H1 (cell line): Measurements from ENCODE around the gene SIX3. TPM values are rescaled to one million over a fixed set of nuclear protein-coding genes. Genes with fewer than 3 reads are reported as not detected.

Experiments used
- CTCF ChIA-PET: fragments of 300-600 bp; sonication (Branson Sonifier 250); formaldehyde crosslinking; loops from one replicate; lab custom pipeline; 2021; ENCODE audit not compliant: partially characterized antibody; lab: Charles Lee
- POLR2A ChIA-PET: fragments of 300-600 bp; sonication (Branson Sonifier 250); formaldehyde crosslinking; loops from one replicate; lab custom pipeline; 2021; ENCODE audit warnings: inconsistent platforms; ENCODE audit not compliant: partially characterized antibody; lab: Charles Lee
- DNase-seq, 2 experiments: peaks; one replicate each; pipeline versions ENCODE4 v3.0.0 to v3.0.0-alpha.2; 2010 to 2022; ENCODE audit warnings: low spot score in 2 of 2, low read depth in 1 of 2, mixed read lengths in 1 of 2
- FAIRE-seq: peaks from 2 replicates; lab custom pipeline; 2011; peaks lifted over from hg19 to GRCh38; lab: Jason Lieb, UNC
- H2AFZ ChIP-seq: 2 replicates; pipeline ENCODE4 v1.8.1; 2012; ENCODE audit warnings: low read length, inconsistent platforms
- H2AK5ac ChIP-seq: 2 replicates; pipeline ENCODE4 v1.6.1; 2013; ENCODE audit warnings: low read depth, low read length
- H2BK120ac ChIP-seq: replicated peaks from 2 replicates; pipeline ENCODE3; 2013; ENCODE audit warnings: low read depth, low read length, inconsistent platforms
- H2BK12ac ChIP-seq: 2 replicates; pipeline ENCODE4 v1.6.1; 2013; ENCODE audit warnings: low read depth, low read length
- H2BK15ac ChIP-seq: 2 replicates; pipeline ENCODE4 v1.6.1; 2013; ENCODE audit warnings: low read length
- H2BK20ac ChIP-seq: 2 replicates; pipeline ENCODE4 v1.6.1; 2013; ENCODE audit warnings: low read length
- H2BK5ac ChIP-seq: 2 replicates; pipeline ENCODE4 v1.6.1; 2013; ENCODE audit warnings: low read depth, low read length
- H3K14ac ChIP-seq: 2 replicates; pipeline ENCODE4 v1.6.1; 2013; ENCODE audit warnings: inconsistent platforms; ENCODE audit not compliant: insufficient read length
- H3K18ac ChIP-seq: 2 replicates; pipeline ENCODE4 v1.6.1; 2013; ENCODE audit warnings: low read length; ENCODE audit errors: extremely low read depth
- H3K23ac ChIP-seq: 2 replicates; pipeline ENCODE4 v1.6.1; 2013; ENCODE audit warnings: inconsistent platforms; ENCODE audit not compliant: insufficient read length
- H3K23me2 ChIP-seq: 2 replicates; pipeline ENCODE4 v1.6.1; 2013; ENCODE audit warnings: low read depth, low read length
- H3K27ac ChIP-seq: 2 replicates; pipeline ENCODE4 v1.6.1; 2011; ENCODE audit warnings: low read depth, low read length, inconsistent platforms
- H3K27me3 ChIP-seq, 4 experiments: replicated peaks in 1 of 4; 1 replicate in 1 of 4; 2 replicates in 3 of 4; pipeline versions ENCODE4 v1.6.1 to v1.8.1; 2011 to 2013; ENCODE audit warnings: low read length in 3 of 4, mild to moderate bottlenecking in 3 of 4, inconsistent platforms in 2 of 4, mixed read lengths in 2 of 4, moderate library complexity in 1 of 4; ENCODE audit not compliant: control insufficient read depth in 3 of 4, insufficient read depth in 3 of 4; ENCODE audit errors: extremely low read depth in 1 of 4
- H3K36me3 ChIP-seq, 4 experiments: 2 replicates each; pipeline versions ENCODE4 v1.6.1 to v1.8.1; 2011 to 2013; ENCODE audit warnings: mild to moderate bottlenecking in 4 of 4, low read length in 3 of 4, moderate library complexity in 2 of 4, control low read depth in 1 of 4, inconsistent platforms in 1 of 4; ENCODE audit not compliant: insufficient read depth in 4 of 4, control insufficient read depth in 2 of 4
- H3K4ac ChIP-seq: replicated peaks from 2 replicates; pipeline ENCODE3; 2013; ENCODE audit warnings: low read length, low read depth, mixed read lengths, inconsistent platforms; ENCODE audit not compliant: insufficient read length
- H3K4me1 ChIP-seq, 4 experiments: replicated peaks in 1 of 4; 1 replicate in 1 of 4; 2 replicates in 3 of 4; pipeline versions ENCODE4 v1.6.1 to v1.8.1; 2011 to 2013; ENCODE audit warnings: low read length in 3 of 4, inconsistent platforms in 2 of 4, mixed read lengths in 1 of 4; ENCODE audit not compliant: insufficient read depth in 4 of 4, control insufficient read depth in 3 of 4
- H3K4me2 ChIP-seq, 2 experiments: 2 replicates each; pipeline versions ENCODE4 v1.6.1 to v1.8.1; 2011 to 2013; ENCODE audit warnings: low read depth in 2 of 2, low read length in 2 of 2, control low read depth in 1 of 2, inconsistent platforms in 1 of 2, mild to moderate bottlenecking in 1 of 2; ENCODE audit not compliant: insufficient read depth in 1 of 2
- H3K4me3 ChIP-seq, 4 experiments: fragments of 200-600, 300-600 bp in 1 of 4; sonication (generic), shearing (Covaris generic), sonication (Bioruptor Twin) in 1 of 4; 2 replicates each; pipeline versions ENCODE4 v1.5.1 to v1.8.1; 2011 to 2016; ENCODE audit warnings: low read length in 4 of 4, low read depth in 3 of 4, control low read depth in 2 of 4, inconsistent platforms in 2 of 4, mild to moderate bottlenecking in 2 of 4, mixed read lengths in 1 of 4, moderate library complexity in 1 of 4; ENCODE audit not compliant: insufficient read depth in 2 of 4; ENCODE audit errors: extremely low read depth in 1 of 4
- H3K56ac ChIP-seq: replicated peaks from 2 replicates; pipeline ENCODE3; 2013; ENCODE audit warnings: low read depth, mild to moderate bottlenecking, mixed read lengths, low read length, inconsistent platforms; ENCODE audit not compliant: insufficient read length
- H3K79me1 ChIP-seq: 2 replicates; pipeline ENCODE4 v1.6.1; 2013; ENCODE audit warnings: low read depth, low read length, control low read depth
- H3K79me2 ChIP-seq, 2 experiments: 2 replicates each; pipeline versions ENCODE4 v1.6.1 to v1.8.1; 2012 to 2013; ENCODE audit warnings: low read length in 2 of 2, mild to moderate bottlenecking in 2 of 2, inconsistent platforms in 1 of 2; ENCODE audit not compliant: insufficient read depth in 2 of 2, control insufficient read depth in 1 of 2
- H3K9ac ChIP-seq, 4 experiments: replicated peaks in 1 of 4; 1 replicate in 1 of 4; 2 replicates in 3 of 4; pipeline versions ENCODE4 v1.6.1 to v1.8.1; 2011 to 2013; ENCODE audit warnings: low read depth in 3 of 4, low read length in 3 of 4, control low read depth in 2 of 4, mild to moderate bottlenecking in 2 of 4, moderate library complexity in 2 of 4, inconsistent platforms in 1 of 4; ENCODE audit errors: extremely low read depth in 1 of 4
- H3K9me3 ChIP-seq, 2 experiments: 2 replicates each; pipeline versions ENCODE4 v1.6.1 to v1.8.1; 2012 to 2013; ENCODE audit warnings: mild to moderate bottlenecking in 2 of 2, moderate library complexity in 2 of 2, control low read depth in 1 of 2, inconsistent platforms in 1 of 2, low read depth in 1 of 2, low read length in 1 of 2, mixed read lengths in 1 of 2; ENCODE audit not compliant: insufficient read depth in 2 of 2
- H4K20me1 ChIP-seq, 2 experiments: replicated peaks in 1 of 2; 2 replicates each; pipeline versions ENCODE3 to v1.8.1; 2011 to 2013; ENCODE audit warnings: inconsistent platforms in 2 of 2, low read length in 2 of 2, mild to moderate bottlenecking in 1 of 2; ENCODE audit not compliant: insufficient read depth in 2 of 2, control insufficient read depth in 1 of 2
- H4K5ac ChIP-seq: 2 replicates; pipeline ENCODE4 v1.6.1; 2013; ENCODE audit warnings: low read length, low read depth, mixed read lengths, inconsistent platforms; ENCODE audit not compliant: insufficient read length
- H4K8ac ChIP-seq: 2 replicates; pipeline ENCODE4 v1.8.0; 2013; ENCODE audit warnings: mild to moderate bottlenecking, moderate library complexity, low read length, inconsistent platforms; ENCODE audit not compliant: insufficient read depth; ENCODE audit errors: extremely low read depth
- H4K91ac ChIP-seq: replicated peaks from 2 replicates; pipeline ENCODE3; 2013; ENCODE audit warnings: low read length, mixed read lengths, inconsistent platforms; ENCODE audit not compliant: insufficient read length
- CBX5 ChIP-seq: fragments of 300-800, 300-1000 bp; sonication (generic); IDR thresholded peaks from 2 replicates; pipeline ENCODE4 v1.7.1; 2016; ENCODE audit warnings: antibody characterized with exemption, low read length, low read depth
- CBX8 ChIP-seq: fragments of 300-800, 300-1000 bp; sonication (generic); IDR thresholded peaks from 2 replicates; pipeline ENCODE4 v1.7.1; 2016; ENCODE audit warnings: low read depth, low read length, borderline replicate concordance
- CREB1 ChIP-seq: IDR thresholded peaks from 2 replicates; pipeline ENCODE4 v1.6.1; 2012; ENCODE audit warnings: inconsistent platforms
- TAF7 ChIP-seq: optimal IDR thresholded peaks from 2 replicates; pipeline ENCODE3; 2011; ENCODE audit warnings: low read depth, mild to moderate bottlenecking, inconsistent platforms, low read length, moderate library complexity, borderline replicate concordance
- WGBS, 2 experiments: shearing (Covaris generic) in 1 of 2; methylation state at CpG; one replicate each; pipeline versions ENCODE4 v1.1.6 to v1.1.7; 2013 to 2015; ENCODE audit warnings: low lambda C conversion rate in 2 of 2, mixed read lengths in 2 of 2, inconsistent platforms in 1 of 2, low coverage in 1 of 2, missing lambda C conversion rate in 1 of 2; ENCODE audit not compliant: insufficient replicate concordance in 2 of 2, insufficient coverage in 1 of 2, insufficient read length in 1 of 2; ENCODE audit errors: extremely low coverage in 1 of 2, missing lambda C conversion rate in 1 of 2; 5-methylcytosine and 5-hydroxymethylcytosine counted together
- polyA plus RNA-seq, 7 experiments: library from polyadenylated mRNA; depleted of rRNA in 3 of 7; stranded (reverse) in 5 of 7; unstranded in 2 of 7; fragments of >200 nt in 5 of 7; fragments of 200-250 nt in 2 of 7; gene quantifications; 1 replicate in 5 of 7; 2 replicates in 1 of 7; 4 replicates in 1 of 7; pipeline versions ENCODE4 v1.2.1 to v1.2.3, GENCODE V29; 2011 to 2013; ENCODE audit warnings: missing spikeins in 2 of 7, mixed read lengths in 2 of 7
- total RNA-seq: library from RNA; stranded (reverse); fragmentation: NEBNext Ultra II Directional; extraction: Animal tissue kit (Norgen Biotek cat#: 25700); gene quantifications from 2 replicates; pipeline ENCODE4 v1.2.1, GENCODE V29; 2021

Gene SIX3
- total and polyA plus RNA-seq, 2 of the 8 experiments (the other 6 are each of a cell fraction or from before 2014, with no cell fraction given), result 0.02 to 0.19 TPM

DNA sequence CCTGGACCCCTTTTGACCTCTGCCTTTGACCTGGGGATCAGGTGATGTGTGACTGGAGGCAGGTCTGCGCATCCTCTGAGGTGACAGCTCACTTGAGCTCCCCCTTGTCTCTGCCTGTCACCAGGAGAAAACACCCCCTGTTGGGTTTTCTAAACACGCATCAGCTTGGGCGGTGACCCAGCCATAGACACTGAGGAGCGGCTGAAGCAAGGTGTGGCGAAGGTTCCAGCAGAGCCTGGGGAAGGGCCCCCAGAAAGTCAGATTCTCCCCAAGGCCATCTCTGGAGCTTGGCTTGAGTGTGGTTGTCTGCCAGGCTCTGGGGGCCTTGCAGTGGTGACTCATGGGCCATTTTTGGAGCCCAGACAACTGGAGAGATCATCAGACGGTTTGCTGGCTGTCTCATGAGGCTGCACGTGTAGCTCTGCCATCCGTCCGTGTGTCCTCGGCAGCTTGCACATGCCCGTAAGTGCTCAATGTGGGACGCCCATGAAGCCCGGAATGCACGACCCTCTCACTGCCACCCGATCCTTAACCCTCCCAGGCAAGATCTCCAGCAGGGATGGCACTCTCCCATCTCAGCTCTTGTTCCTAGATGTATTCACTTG lies 29.4 kb downstream of the SIX3 start:
- H4K5ac ChIP-seq, result no peak overlapping the region
- 94% methylated on average over 15 of the region's 15 CpGs; no CpG with 5 or more reads in 1 of the 2 experiments for WGBS, 2 experiments
- H2BK5ac ChIP-seq, result no peak overlapping the region
- no peak overlapping the region for H3K14ac ChIP-seq
- no peak overlapping the region for H3K56ac ChIP-seq
- H3K18ac ChIP-seq, result no peak overlapping the region
- H2BK12ac ChIP-seq, result peak overlapping the region; percentile 51; the same call in 1 of the 2 replicates
- peaks cover 2 to 16% (median 10%) of the 10 kb centered on the region in 4 experiments; a peak in 6 of 7 replicates for H3K4me1 ChIP-seq
- H2BK15ac ChIP-seq, result no peak overlapping the region
- ChIA-PET CTCF (interaction anchor here (0.6 to 9.0 kb wide), 16 partner anchors 12 to 927 kb away, joined by 3 to 214 read pairs (median 5); no protein-coding TSS in a partner anchor), POLR2A (interaction anchor here (1.0 to 1.2 kb wide), 2 partner anchors 13 to 31 kb away, joined by 3 read pairs; no protein-coding TSS in a partner anchor)
- TF ChIP-seq TAF7 (no peak), CBX5 (no peak), CBX8 (no peak), CREB1 (no peak)
- H3K27me3 ChIP-seq, result no peaks in the 10 kb centered on the region; a peak in 1 of 7 replicates
- H2BK20ac ChIP-seq, result peak overlapping the region; percentile 90; the same call in 1 of the 2 replicates
- no peak overlapping the region for H3K9ac ChIP-seq
- no peak overlapping the region for H3K4me3 ChIP-seq
- H4K91ac ChIP-seq, result no peak overlapping the region
- no peak overlapping the region for H3K27ac ChIP-seq
- no peak for FAIRE-seq
- H2BK120ac ChIP-seq, result no peak overlapping the region
- no peaks in the 10 kb centered on the region for H3K36me3 ChIP-seq
- no peak overlapping the region for H3K4ac ChIP-seq
- H3K79me2 ChIP-seq, result no peaks in the 10 kb centered on the region
- no peaks in the 10 kb centered on the region for H4K20me1 ChIP-seq
- no peak overlapping the region for H3K4me2 ChIP-seq
- no peak overlapping the region for H3K23ac ChIP-seq
- no peak for DNase-seq
- H2AFZ ChIP-seq, result no peak overlapping the region
- no peaks in the 10 kb centered on the region for H3K9me3 ChIP-seq
- H3K79me1 ChIP-seq, result no peaks in the 10 kb centered on the region
- no peak overlapping the region for H4K8ac ChIP-seq
- no peak overlapping the region for H2AK5ac ChIP-seq
- H3K23me2 ChIP-seq, result no peaks in the 10 kb centered on the region
